Stimulated activated CD4-positive, alpha-beta T cell treated with anti-CD3 and anti-CD28 coated beads, Interleukin-4, amount 100 ng/mL, for 48 hours (primary cell): ENCODE results near the gene PBLD.
"Not testable (repeated sequence)": the region's sequence is repeated elsewhere in the genome, so short reads cannot be mapped to it uniquely, and the experiment has no call there.

Experiments used
- DNase-seq, 2 donors: peaks; one replicate each; pipeline ENCODE4 v3.0.0-alpha.2; 2020; ENCODE audit warnings: low read depth in 2 of 2

PBLD gene

GRCh38 chr10:68331455-68332258, 1.1 kb downstream of the PBLD start, which contains the start of gene HNRNPH3:
Gene HNRNPH3, plus strand, starts transcription at chr10:68332064. Its CDS starts 5,158 bp downstream, at chr10:68337222.
- DNase-seq: peak; percentile 98

- DNase-seq: peak; percentile 4 to 13
Measured at GRCh38 chr10:68330852-68331454, 1.8 kb downstream of the PBLD start.

DNA sequence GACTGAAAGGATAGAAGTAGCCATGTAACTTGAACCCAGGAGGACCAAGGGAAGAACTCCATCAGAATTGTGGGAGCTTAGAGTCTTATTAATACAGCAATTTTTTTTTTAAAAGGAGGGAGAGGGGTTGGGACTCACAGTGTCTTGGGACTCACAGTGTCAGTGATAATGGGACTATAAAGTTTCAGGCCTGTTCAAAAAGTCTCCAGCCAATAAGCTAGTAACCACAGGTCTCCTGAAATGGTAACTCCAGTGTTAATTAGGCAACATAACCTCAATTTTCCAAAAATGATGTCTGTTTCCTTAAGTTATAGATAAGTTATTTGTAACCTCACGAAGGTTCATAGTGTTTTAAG, 3.2 kb downstream of the PBLD start:
- no peak for DNase-seq

GRCh38 chr10:68327889-68328786, 4.6 kb downstream of the PBLD start:
- DNase-seq: no peak

- not testable (repeated sequence) for DNase-seq
Measured at GRCh38 chr10:68324396-68324795, 8.3 kb downstream of the PBLD start.

DNA sequence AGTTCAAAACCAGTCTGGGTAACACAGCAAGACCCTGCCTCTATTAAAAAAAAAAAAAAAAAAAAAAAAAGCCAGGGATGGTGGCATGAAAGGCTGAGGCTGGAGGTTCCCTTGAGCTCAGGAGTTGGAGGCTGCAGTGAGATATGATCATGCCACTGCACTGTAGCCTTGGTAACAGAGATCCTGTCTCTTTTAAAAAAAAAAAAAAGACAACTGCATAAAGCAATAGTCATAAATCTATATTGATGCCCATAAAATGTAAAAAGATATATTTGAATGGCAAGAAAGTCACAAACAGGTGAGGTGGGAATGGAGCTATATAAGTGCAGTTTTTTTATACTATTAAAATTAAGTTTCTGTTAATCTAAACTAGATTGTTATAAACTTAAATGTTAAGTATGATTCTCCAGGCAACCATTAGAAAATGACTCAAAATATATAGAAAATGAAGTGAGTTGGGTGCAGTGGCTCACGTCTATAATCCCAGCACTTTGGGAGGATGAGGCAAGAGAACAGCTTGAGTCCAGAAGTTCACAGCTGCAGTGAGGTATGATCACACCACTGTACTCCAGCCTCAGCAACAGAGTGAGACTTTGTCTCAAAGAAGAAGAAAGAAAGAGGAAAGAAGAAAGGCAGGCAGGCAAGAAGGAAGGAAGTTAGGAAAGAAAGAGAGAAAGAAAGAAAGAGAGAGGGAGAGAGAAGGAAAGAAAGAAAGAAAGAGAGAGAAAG, 14.2 kb downstream of the PBLD start:
- no peak for DNase-seq

- no peak for DNase-seq
Measured at GRCh38 chr10:68315582-68315981, 17.1 kb downstream of the PBLD start.

GRCh38 chr10:68314930-68315329, 17.8 kb downstream of the PBLD start:
- DNase-seq: not testable (repeated sequence)

GRCh38 chr10:68310531-68310930, 22.2 kb downstream of the PBLD start:
- no peak for DNase-seq

DNA sequence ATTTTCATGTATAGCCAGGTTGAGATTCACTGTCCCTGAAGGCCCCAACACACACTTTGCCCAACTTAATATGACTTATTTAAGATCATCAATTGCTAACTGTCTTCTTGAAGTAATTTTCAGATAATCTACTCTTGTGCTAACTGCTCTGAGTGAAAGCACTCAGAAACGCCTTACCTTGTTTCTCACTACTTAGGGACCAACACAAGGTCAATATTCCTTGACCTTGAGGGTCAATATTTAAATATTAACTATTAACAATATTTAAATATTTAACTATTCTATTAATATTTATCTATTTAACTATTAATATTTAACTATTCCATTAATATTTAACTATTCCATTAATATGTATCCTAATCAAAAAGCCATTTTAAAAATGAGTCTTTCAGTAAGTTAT, 26.9 kb downstream of the PBLD start:
- DNase-seq: no peak

GRCh38 chr10:68303849-68304412, 28.8 kb downstream of the PBLD start:
- DNase-seq: no peak

DNA sequence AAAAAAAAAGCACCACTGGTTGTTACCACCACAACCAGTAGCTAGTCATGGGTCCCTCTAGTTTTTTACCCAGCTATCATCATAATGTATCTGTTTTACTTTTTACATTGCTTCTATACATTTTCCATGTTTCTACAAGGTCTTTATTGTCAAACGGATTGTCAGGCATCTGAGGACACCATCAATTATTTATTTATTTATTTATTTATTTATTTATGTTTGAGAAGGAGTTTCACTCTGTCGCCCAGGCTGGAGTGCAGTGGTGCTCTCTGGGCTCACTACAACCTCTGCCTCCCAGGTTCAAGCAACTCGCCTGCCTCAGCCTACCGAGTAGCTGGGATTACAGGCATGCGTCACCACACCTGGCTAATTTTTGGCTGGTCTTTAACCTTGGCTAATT, 29.9 kb downstream of the PBLD start:
- DNase-seq: no peak

- no peak for DNase-seq
Measured at GRCh38 chr10:68302503-68302823, 30.3 kb downstream of the PBLD start.

DNA sequence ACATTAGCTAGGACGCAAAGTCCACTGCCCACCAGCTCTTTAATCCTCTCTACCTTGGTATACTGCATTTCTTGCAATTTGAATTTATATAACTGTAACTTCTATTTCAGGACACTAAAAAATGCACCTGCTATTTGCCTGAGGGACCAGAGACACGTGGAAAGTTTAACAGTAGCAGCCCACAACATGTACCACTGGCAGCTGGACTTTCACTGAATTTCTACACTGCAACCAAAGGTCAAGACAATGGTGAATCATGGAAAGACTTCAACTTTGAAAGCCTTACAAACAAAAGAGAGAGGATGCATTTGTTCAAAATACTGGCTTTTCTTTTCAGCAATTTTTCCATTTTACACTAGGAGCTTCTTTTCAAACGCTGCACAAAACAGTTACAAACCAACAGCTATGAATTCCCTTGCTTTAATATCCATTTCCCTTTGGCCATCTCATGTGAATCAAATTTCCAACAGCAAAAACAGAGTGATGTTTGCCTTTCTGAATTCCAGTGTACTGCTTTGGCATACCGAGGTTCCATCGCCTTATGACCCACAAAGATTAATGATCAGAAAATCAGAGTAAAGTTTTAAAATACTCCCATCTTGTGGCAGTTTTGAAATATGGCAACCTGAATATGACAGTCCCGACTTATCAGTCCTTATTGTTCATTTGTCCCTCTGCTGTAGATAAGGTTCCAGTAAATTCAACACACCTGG, 30.8 kb downstream of the PBLD start:
- DNase-seq: no peak

DNA sequence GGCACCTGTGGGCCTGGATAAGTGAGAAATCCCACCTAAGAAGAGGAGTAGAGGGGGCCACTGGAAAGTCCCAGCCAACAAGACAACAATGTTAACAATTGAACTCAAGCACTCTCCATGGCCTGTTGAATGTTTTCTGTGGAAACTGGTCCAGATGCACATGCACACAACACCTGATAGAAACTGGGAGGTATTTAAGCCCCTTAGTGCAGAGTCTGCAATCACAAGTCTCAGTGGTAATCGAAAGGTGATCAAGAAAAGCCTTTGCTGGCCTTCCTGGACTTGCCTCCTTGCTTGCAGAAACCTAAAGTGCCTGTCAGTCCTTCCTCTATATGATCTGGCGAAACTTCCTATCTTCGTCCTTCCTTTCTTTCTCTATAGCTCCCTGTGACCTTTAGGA, 31.4 kb downstream of the PBLD start:
- no peak for DNase-seq

DNA sequence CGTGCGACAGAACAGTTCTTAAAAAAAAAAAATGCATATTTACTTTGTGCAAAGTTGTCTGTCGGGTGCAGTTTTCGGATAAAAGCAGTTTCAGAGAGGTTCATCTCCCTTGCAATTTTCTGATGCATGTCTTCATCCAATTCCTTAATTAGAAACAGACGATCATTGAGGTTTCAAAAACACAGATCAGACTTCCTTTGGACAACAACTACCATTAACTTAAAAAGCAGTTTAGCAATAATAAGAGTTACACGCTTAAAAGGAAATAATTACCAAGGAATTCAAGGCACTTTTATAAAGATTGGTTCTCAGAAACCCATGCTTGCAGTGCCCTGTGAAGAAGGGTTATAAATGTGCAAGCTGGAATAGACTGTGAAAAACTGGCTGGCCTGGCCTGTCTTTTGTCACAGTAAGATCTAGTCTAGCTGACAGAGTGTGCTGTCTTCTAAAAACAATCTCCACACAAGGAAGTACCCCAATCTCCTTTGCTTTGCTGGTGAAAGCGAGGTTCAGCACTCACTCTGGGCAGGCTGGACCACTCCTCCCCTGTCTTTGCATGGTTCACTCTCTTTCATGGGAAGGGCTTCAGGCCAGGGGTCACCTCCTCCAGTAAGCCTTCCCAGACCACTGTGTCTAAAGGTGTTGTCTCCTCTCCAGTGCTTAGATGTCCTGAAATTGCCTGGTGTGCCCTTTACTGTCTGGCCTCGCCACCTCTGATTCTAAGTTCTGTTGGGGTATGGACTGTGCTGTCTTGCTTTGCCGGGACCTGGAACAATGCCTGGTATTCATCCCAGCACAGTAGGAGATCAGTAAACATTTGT, 35.7 kb downstream of the PBLD start:
- DNase-seq: no peak

DNA sequence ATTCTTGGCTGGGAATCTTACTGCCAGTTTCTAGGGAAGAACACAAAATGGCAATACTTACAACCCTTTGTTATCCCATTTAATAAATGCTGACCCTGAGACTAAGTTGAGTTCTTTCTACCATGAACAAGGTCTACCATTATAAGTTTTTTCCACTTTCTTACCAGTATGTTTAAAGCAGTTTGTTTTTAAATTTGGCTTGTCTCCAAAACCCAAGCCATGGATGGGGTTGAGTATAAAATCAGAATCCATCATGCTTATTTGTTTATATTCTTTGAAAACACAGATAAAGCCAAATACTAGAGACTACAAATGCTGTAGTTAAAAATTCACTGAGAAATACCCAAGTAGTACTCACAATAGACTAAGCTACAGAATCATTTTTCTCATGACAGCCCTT, 42.0 kb downstream of the PBLD start:
- no peak for DNase-seq

GRCh38 chr10:68288717-68289116, 44.0 kb downstream of the PBLD start:
- DNase-seq: no peak

- no peak for DNase-seq
Measured at GRCh38 chr10:68284062-68285001, 48.4 kb downstream of the PBLD start.
